HepG2 (cell line): Measurements from ENCODE around the gene GMPPB. TPM values are rescaled to one million over a fixed set of nuclear protein-coding genes. Genes with fewer than 3 reads are reported as not detected.
A peak's percentile ranks its signal among the peaks of the same experiment; 100 is the strongest.

Experiments used
- ATF7-NPFF ChIP-seq: sonication (generic); formaldehyde crosslinking; IDR thresholded peaks from 2 replicates; pipeline ENCODE4 v1.8.1; 2023; ENCODE audit warnings: mild to moderate bottlenecking, low read depth, missing genetic modification reagents, moderate library complexity
- DZIP1 ChIP-seq: sonication (generic); formaldehyde crosslinking; IDR thresholded peaks from 2 replicates; pipeline ENCODE4 v1.5.0; 2020; ENCODE audit warnings: mild to moderate bottlenecking, missing genetic modification reagents
- ELF4 ChIP-seq: sonication (generic); formaldehyde crosslinking; IDR thresholded peaks from 2 replicates; pipeline ENCODE4 v1.5.0; 2020; ENCODE audit warnings: missing genetic modification reagents, mild to moderate bottlenecking, moderate library complexity, borderline replicate concordance
- KDM4B ChIP-seq: sonication (generic); formaldehyde crosslinking; IDR thresholded peaks from 2 replicates; pipeline ENCODE4 v1.4.0; 2020; ENCODE audit warnings: missing genetic modification reagents
- NR2F1 ChIP-seq, 2 experiments: fragments of 450-650 bp in 1 of 2; formaldehyde crosslinking in 1 of 2; IDR thresholded peaks; 2 replicates each; pipeline versions ENCODE4 v1.5.0 to v1.6.1; 2016 to 2020; ENCODE audit warnings: mild to moderate bottlenecking in 1 of 2, missing compliant biosample characterization in 1 of 2, missing genetic modification reagents in 1 of 2, moderate library complexity in 1 of 2
- POLR2A ChIP-seq, 2 experiments: IDR thresholded peaks; 2 replicates each; pipeline ENCODE4 v1.6.1; 2011; ENCODE audit warnings: low read depth in 2 of 2, low read length in 2 of 2, mild to moderate bottlenecking in 1 of 2, moderate library complexity in 1 of 2; ENCODE audit not compliant: insufficient read depth in 1 of 2
- RARA ChIP-seq: IDR thresholded peaks from 2 replicates; pipeline ENCODE4 v1.6.1; 2016; ENCODE audit warnings: missing genetic modification reagents, missing compliant biosample characterization
- RELA ChIP-seq: sonication (generic); formaldehyde crosslinking; IDR thresholded peaks from 2 replicates; pipeline ENCODE4 v1.4.0; 2020; ENCODE audit warnings: missing genetic modification reagents
- ZBTB25 ChIP-seq: IDR thresholded peaks from 2 replicates; pipeline ENCODE4 v1.6.1; 2018; ENCODE audit warnings: missing genetic modification reagents
- ZC3H4 ChIP-seq: sonication (generic); formaldehyde crosslinking; IDR thresholded peaks from 2 replicates; pipeline ENCODE4 v1.4.0; 2020; ENCODE audit warnings: missing genetic modification reagents, borderline replicate concordance
- ZFP90 ChIP-seq: sonication (generic); formaldehyde crosslinking; IDR thresholded peaks from 2 replicates; pipeline ENCODE4 v1.8.0; 2022; ENCODE audit warnings: missing genetic modification reagents, mild to moderate bottlenecking, inconsistent platforms, borderline replicate concordance
- ZKSCAN1 ChIP-seq: fragments of 150-350 bp; IDR thresholded peaks from 2 replicates; pipeline ENCODE4 v1.6.1; 2014; ENCODE audit warnings: low read length
- ZKSCAN5 ChIP-seq: sonication (generic); formaldehyde crosslinking; IDR thresholded peaks from 2 replicates; pipeline ENCODE4 v1.5.1; 2020; ENCODE audit warnings: mild to moderate bottlenecking, missing genetic modification reagents
- ZNF17 ChIP-seq: sonication (generic); formaldehyde crosslinking; IDR thresholded peaks from 2 replicates; pipeline ENCODE4 v1.5.0; 2020; ENCODE audit warnings: mild to moderate bottlenecking, missing genetic modification reagents
- polyA plus RNA-seq, 8 experiments: library from polyadenylated mRNA; depleted of rRNA in 3 of 8; stranded (reverse) in 7 of 8; unstranded in 1 of 8; fragments of >200 nt; fragmentation: Illumina TruSeq in 4 of 8; extraction: Trizol in 4 of 8; gene quantifications; 2 replicates each; pipeline versions ENCODE4 v1.2.1 to v1.2.3, GENCODE V29; 2011 to 2016; ENCODE audit warnings: low read depth in 4 of 8, missing spikeins in 1 of 8, mixed read lengths in 1 of 8; ENCODE audit not compliant: insufficient read depth in 1 of 8
- total RNA-seq, 5 experiments: library from RNA; depleted of rRNA; stranded (reverse); fragments of >200 nt; fragmentation: Illumina TruSeq; extraction: Trizol; gene quantifications; 2 replicates each; pipeline ENCODE4 v1.2.3, GENCODE V29; 2016; ENCODE audit warnings: low read depth in 1 of 5
- TF ChIP-seq, protein P1 (sequence below), 2 experiments: IDR thresholded peaks; 2 replicates each; pipeline ENCODE4 v1.6.1; 2011 to 2012; ENCODE audit warnings: low read length in 2 of 2, borderline replicate concordance in 1 of 2, low read depth in 1 of 2, mild to moderate bottlenecking in 1 of 2, moderate library complexity in 1 of 2
- TF ChIP-seq, protein P2 (sequence below): sonication (generic); formaldehyde crosslinking; IDR thresholded peaks from 2 replicates; pipeline ENCODE4 v1.9.0; 2021; ENCODE audit warnings: missing genetic modification reagents, mild to moderate bottlenecking, borderline replicate concordance
- TF ChIP-seq, protein P3 (sequence below): sonication (generic); formaldehyde crosslinking; conservative IDR thresholded peaks from 2 replicates; pipeline ENCODE4 v1.8.0; 2022; ENCODE audit warnings: mild to moderate bottlenecking, moderate library complexity, missing genetic modification reagents

The GMPPB gene
- total and polyA plus RNA-seq, 2 of the 13 experiments (the other 11 are each of a cell fraction or from before 2014, with no cell fraction given): 6.5 to 23.1 TPM

- TF ChIP-seq, protein P1, sequence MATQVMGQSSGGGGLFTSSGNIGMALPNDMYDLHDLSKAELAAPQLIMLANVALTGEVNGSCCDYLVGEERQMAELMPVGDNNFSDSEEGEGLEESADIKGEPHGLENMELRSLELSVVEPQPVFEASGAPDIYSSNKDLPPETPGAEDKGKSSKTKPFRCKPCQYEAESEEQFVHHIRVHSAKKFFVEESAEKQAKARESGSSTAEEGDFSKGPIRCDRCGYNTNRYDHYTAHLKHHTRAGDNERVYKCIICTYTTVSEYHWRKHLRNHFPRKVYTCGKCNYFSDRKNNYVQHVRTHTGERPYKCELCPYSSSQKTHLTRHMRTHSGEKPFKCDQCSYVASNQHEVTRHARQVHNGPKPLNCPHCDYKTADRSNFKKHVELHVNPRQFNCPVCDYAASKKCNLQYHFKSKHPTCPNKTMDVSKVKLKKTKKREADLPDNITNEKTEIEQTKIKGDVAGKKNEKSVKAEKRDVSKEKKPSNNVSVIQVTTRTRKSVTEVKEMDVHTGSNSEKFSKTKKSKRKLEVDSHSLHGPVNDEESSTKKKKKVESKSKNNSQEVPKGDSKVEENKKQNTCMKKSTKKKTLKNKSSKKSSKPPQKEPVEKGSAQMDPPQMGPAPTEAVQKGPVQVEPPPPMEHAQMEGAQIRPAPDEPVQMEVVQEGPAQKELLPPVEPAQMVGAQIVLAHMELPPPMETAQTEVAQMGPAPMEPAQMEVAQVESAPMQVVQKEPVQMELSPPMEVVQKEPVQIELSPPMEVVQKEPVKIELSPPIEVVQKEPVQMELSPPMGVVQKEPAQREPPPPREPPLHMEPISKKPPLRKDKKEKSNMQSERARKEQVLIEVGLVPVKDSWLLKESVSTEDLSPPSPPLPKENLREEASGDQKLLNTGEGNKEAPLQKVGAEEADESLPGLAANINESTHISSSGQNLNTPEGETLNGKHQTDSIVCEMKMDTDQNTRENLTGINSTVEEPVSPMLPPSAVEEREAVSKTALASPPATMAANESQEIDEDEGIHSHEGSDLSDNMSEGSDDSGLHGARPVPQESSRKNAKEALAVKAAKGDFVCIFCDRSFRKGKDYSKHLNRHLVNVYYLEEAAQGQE (IDR thresholded peaks at IDR 0.05; ENCODE audit: borderline replicate concordance in 1 of 2, low read depth in 1 of 2, low read length in 2 of 2): no peak
- TF ChIP-seq ELF4: peak; percentile 66; the same call in 1 of the 2 replicates
- TF ChIP-seq ATF7-NPFF (CRISPR knock-in tag): peak; percentile 37
- no peak; the same call in 1 of the 2 replicates for TF ChIP-seq RARA (CRISPR knock-in tag)
- no peak for TF ChIP-seq NR2F1 (CRISPR knock-in tag; IDR thresholded peaks at IDR 0.05)
- no peak; the same call in 1 of the 2 replicates for TF ChIP-seq DZIP1
- TF ChIP-seq, protein P2, sequence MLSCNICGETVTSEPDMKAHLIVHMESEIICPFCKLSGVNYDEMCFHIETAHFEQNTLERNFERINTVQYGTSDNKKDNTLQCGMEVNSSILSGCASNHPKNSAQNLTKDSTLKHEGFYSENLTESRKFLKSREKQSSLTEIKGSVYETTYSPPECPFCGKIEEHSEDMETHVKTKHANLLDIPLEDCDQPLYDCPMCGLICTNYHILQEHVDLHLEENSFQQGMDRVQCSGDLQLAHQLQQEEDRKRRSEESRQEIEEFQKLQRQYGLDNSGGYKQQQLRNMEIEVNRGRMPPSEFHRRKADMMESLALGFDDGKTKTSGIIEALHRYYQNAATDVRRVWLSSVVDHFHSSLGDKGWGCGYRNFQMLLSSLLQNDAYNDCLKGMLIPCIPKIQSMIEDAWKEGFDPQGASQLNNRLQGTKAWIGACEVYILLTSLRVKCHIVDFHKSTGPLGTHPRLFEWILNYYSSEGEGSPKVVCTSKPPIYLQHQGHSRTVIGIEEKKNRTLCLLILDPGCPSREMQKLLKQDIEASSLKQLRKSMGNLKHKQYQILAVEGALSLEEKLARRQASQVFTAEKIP (CRISPR knock-in tag): no peak
- no peak; the same call in 1 of the 2 replicates for TF ChIP-seq RELA
- TF ChIP-seq, protein P3, sequence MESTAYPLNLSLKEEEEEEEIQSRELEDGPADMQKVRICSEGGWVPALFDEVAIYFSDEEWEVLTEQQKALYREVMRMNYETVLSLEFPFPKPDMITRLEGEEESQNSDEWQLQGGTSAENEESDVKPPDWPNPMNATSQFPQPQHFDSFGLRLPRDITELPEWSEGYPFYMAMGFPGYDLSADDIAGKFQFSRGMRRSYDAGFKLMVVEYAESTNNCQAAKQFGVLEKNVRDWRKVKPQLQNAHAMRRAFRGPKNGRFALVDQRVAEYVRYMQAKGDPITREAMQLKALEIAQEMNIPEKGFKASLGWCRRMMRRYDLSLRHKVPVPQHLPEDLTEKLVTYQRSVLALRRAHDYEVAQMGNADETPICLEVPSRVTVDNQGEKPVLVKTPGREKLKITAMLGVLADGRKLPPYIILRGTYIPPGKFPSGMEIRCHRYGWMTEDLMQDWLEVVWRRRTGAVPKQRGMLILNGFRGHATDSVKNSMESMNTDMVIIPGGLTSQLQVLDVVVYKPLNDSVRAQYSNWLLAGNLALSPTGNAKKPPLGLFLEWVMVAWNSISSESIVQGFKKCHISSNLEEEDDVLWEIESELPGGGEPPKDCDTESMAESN (CRISPR knock-in tag): peak; percentile 53; the same call in 1 of the 2 replicates
- no peak for TF ChIP-seq ZKSCAN1
- TF ChIP-seq ZBTB25 (CRISPR knock-in tag): no peak
- TF ChIP-seq ZFP90 (CRISPR knock-in tag): peak; percentile 94; the same call in 1 of the 2 replicates
- no peak for TF ChIP-seq ZNF17 (CRISPR knock-in tag)
- peak; percentile 69; the same call in 1 of the 2 replicates for TF ChIP-seq ZKSCAN5 (CRISPR knock-in tag)
- no peak; a peak in 2 of 4 replicates for TF ChIP-seq POLR2A (IDR thresholded peaks at IDR 0.05; ENCODE audit: insufficient read depth in 1 of 2, low read depth in 2 of 2, low read length in 2 of 2)
- no peak for TF ChIP-seq ZC3H4
- TF ChIP-seq KDM4B (CRISPR knock-in tag): peak; percentile 51; the same call in 1 of the 2 replicates
These were observed 49.8 kb downstream of the GMPPB start, which contains the start of gene APEH (continued) for GRCh38 chr3:49673715-49674496.
